ENCODE results near the gene PCBP3.
"Not testable (repeated sequence)": the region's sequence is repeated elsewhere in the genome, so short reads cannot be mapped to it uniquely, and the experiment has no call there.

Gene PCBP3

GRCh38 chr21:45940091-45940490, 296.6 kb downstream of the PCBP3 start:
- no peak for DNase-seq

DNA sequence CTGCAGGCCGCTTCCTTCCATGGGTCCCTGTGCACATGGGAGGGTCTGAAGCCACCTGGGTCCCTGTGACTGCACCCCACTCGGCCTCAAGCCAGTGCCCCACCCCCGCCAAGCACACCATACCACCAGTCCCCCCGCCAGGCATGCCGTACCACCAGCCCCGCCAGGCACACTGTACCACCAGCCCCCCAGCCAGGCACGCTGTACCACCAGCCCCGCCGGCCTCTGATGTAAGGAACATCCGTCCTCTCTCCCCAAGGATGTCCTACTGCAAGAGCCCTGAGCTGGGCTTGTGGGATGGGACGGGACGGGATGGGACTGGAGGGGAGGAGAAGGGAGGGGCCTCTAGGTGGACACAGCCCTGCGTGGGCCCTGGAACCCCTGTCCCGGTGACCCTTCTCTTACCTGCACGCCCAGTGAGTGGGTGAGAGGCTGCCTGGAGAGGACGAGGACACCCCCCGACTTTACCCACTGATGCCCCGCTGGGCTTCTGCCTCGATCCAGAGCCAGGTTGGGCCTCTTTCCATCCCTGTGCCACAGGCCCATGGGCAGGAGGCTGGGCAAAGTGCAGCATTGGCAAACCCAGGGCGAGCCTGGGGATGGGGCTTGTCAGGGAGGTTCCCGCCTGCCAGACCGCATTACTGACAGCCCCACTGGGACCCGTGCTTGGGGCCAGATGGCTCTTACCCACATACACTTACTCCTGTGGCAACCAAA, 297.3 kb downstream of the PCBP3 start:
- DNase-seq, result no peak

- DNase-seq, result no peak
These were observed 297.8 kb downstream of the PCBP3 start for GRCh38 chr21:45941338-45941710.

- DNase-seq, result no peak
These were observed 298.4 kb downstream of the PCBP3 start for GRCh38 chr21:45941717-45942546.

- no peak for DNase-seq
These were observed 299.5 kb downstream of the PCBP3 start for GRCh38 chr21:45942755-45943629.

DNA sequence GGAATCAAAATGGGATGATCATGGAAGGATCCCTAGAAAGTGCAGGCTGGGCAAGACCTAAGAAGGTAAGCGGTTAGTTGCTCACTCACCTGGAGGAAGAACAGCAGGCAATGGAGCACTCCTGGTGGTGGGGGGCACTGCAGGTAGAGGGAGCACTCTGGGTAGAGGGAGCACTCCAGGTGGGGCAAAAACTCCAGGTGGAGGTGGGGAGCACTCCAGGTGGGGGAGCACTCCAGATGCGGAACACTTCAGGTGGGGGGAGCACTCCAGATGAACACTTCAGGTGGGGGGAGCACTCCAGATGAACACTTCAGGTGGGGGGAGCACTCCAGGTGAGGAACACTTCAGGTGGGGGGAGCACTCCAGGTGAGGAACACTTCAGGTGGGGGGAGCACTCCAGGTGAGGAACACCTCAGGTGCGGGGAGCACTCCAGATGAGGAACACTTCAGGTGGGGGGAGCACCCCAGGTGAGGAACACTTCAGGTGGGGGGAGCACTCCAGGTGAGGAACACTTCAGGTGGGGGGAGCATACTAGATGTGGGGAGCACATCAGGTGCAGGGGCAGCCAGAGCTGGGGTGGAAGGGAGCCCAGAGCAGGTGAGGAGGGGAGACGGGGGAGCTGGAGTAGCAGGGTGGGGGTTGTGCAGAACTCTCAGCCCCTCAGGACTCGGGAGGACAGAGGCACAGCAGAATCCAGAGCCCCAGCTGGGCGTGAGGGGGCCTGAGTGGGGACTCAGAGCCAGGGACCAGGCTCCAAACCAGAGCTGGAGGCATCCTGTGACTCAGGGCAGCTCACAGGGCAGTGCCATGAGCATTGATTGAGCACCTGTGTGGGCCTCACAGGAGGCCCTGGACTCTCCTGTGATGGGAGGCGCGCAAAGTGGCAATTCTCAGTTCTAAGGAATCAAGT, 300.4 kb downstream of the PCBP3 start:
- no peak for DNase-seq

GRCh38 chr21:45944601-45945000, 301.1 kb downstream of the PCBP3 start:
- DNase-seq, result no peak

DNA sequence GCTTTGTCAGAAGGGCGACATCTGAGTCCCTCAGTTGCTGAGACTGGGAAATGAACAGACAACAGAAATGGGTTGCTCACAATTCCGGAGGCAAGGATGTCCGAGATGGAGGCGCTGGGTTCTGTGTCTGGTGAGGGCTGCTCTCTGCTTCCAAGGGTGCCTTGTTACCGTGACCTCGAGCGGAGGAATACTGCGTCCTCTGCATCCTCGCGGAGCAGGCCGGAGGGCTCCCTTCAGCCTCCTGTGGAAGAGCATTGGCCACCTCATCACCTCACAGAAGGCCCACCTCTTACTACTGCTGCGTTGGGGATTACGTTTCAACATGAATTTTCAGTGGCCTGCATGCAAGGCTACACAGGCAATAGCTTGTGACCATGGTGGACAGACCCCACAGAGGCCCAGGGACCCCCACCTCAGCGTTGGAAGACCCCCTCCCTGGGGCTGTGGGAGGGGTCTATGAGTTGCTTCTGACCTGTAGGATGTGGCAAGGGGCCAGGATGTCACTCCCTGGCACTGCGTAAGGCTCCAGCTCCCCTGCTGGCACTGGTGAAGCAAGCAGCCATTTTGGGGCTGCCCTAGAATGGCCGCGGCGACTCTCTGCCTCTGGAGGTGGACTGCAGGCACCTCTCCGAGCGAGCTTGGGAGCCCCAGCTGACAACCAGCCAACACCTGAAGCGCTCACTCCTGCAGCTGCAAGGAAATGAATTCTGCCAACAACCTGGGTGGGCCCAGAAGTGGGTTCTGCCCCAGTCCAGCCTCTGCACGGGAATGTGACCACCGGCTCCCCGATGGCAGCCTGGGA, 301.7 kb downstream of the PCBP3 start:
- DNase-seq, result no peak

GRCh38 chr21:45945868-45946210, 302.3 kb downstream of the PCBP3 start:
- no peak for DNase-seq

- no peak for DNase-seq
These were observed 303.8 kb downstream of the PCBP3 start for GRCh38 chr21:45947296-45947695.

DNA sequence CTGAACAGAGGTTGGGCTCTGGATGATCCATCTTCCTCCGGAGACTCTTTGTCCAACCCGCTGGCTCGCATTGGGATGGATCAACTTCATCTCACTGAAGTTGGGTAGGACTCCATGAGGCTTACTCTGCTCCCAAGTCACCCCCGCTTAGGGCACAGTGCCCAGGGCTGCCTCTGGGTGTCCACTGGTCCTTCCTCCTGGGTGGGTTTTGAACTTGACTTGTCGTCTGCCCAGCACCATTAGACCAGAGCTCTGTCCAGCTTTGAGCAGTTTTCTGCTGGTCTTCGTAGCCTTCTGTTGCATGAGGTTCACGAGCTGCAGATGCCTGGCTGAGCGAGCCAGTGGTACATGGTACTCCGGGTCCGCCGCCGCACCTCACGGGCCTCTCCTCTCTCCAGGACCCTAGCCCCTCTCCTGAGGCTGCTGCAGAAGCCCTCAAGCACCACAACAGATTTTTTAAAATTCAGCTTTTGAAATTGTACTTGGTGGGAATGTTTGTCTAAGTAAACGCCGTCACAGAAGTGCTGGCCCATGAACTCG, 304.3 kb downstream of the PCBP3 start:
- no peak for DNase-seq

DNA sequence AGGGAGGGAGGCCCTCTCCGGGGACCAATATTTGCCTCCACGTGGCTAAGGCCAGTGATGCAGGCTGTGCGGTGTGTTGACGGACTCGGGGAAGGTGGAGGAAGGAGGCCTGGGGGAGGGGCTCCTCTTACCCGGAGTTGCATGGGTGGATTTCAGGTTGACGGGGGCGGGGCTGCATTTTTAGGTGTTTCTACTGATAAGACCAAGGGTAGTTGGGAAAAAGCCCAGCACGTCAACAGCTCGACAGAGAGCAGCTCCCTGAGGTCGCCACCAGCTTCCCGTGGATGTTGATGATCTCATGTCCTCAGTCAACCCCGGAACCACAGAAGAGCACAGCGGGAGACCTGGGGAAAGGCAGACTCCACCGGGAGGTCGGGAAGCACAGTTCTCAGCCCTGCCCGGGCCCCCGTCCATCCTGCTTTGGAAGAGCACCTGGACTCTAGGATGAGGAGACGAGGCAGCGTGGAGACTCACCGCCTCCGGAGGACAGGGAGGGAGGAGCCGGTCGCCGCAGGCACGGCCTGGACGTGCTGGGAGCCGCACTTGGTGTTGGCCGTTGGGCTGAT, 305.1 kb downstream of the PCBP3 start:
- DNase-seq, result peak; percentile 20

- no peak for DNase-seq
These were observed 306.6 kb downstream of the PCBP3 start for GRCh38 chr21:45949928-45950739.

GRCh38 chr21:45950740-45951515, 307.4 kb downstream of the PCBP3 start:
- peak; percentile 25 for DNase-seq

DNA sequence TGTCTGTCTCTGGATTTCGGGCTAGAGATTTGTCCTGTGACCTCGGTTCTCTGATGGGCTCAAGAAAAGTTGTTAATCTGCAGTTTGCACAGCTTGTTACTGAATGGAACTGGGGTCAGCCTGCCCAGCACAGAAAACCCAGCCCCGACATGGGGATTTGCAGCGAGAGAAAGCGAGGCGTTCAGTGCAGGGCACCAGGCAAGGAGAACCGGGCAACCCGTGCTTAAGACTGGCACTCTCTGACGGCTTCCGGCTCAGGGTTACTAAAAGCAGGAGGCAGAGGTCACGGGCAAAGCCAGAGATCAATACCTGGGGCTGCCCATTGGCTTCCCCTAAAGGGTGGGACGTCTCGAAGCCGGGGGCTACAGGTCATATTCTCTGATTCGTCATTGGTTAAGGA, 308.2 kb downstream of the PCBP3 start:
- no peak for DNase-seq

DNA sequence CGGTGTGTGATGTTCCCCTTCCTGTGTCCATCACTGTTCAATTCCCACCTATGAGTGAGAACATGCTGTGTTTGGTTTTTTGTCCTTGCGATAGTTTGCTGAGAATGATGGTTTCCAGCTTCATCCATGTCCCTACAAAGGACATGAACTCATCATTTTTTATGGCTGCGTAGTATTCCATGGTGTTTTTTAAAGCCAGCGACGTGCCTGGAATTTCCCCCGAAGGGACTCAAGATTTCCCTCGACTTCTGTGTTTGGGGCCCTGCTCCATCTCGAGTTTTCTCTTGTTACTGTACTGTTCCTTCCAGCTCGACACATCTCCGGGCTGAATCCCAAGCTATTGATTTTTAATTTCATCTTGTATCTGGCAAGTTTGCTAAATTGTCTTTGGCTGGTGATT, 309.0 kb downstream of the PCBP3 start:
- not testable (repeated sequence) for DNase-seq

DNA sequence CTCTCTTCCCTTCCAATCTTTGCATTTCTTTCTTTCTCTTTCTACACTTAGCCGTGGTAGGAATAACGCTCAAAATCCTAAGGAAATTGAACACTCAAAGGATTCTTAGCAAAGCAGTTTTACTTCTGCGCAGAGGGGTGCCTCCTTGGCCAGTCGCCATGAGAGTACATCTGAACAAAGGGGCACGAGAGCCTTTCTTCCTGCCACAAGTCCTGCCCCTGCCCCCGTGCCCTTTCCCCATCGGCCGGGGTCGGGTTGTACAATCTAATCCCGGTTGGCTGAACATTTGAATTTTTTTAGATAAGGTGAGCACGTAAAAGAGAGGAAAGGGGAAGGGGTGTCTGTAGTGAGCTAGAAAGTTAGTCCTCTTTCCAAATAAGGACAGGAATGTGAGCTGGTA, 309.4 kb downstream of the PCBP3 start:
- DNase-seq, result no peak

GRCh38 chr21:45954261-45954660, 310.7 kb downstream of the PCBP3 start:
- no peak for DNase-seq

DNA sequence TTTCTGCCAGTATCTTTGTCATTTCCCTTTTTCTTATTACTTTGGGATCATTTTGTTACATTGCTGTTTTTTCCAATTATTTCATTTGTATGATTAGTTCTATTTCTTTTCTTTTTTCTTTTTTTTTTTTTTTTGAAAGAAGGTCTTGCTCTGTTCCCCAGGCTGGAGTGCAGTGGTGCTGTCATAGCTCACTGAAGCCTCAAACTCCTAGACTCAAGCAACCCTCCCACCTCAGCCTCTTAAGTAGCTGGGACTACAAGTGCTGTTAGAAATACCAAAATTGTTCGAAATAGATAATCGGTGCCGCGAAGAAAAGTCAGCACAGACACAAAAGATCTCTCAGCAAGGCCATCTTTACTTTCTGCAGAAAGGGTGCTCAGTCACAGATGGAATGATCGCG, 311.4 kb downstream of the PCBP3 start:
- DNase-seq, result no peak

All from DMS153 (cell line).